GM12801 (cell line): Measurements from ENCODE around the gene ANO2.

ENCODE experiments used
- TF ChIP-seq, protein P1 (sequence below): IDR thresholded peaks from one replicate; pipeline ENCODE4 v1.5.1; 2011; ENCODE audit warnings: control low read depth; ENCODE audit not compliant: insufficient read length; ENCODE audit errors: extremely low read depth

Gene ANO2

GRCh38 chr12:5619628-5620027, 325.4 kb downstream of the ANO2 start:
- TF ChIP-seq, protein P1, sequence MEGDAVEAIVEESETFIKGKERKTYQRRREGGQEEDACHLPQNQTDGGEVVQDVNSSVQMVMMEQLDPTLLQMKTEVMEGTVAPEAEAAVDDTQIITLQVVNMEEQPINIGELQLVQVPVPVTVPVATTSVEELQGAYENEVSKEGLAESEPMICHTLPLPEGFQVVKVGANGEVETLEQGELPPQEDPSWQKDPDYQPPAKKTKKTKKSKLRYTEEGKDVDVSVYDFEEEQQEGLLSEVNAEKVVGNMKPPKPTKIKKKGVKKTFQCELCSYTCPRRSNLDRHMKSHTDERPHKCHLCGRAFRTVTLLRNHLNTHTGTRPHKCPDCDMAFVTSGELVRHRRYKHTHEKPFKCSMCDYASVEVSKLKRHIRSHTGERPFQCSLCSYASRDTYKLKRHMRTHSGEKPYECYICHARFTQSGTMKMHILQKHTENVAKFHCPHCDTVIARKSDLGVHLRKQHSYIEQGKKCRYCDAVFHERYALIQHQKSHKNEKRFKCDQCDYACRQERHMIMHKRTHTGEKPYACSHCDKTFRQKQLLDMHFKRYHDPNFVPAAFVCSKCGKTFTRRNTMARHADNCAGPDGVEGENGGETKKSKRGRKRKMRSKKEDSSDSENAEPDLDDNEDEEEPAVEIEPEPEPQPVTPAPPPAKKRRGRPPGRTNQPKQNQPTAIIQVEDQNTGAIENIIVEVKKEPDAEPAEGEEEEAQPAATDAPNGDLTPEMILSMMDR, result no peak

DNA sequence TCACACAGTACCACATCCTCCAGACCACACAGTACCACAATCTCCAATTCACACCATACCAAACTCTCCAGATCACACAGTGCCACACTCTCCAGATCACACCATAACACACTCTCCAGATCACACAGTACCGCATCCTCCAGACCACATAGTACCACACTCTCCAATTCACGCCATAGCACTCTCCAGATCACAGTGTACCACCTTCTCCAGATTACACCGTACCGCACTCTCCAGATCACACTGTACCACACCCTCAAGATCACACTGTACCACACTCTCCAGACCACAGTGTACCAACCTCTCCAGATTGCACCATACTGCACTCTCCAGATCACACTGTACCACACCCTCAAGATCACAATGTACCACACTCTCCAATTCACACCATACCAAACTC, 328.2 kb downstream of the ANO2 start:
- TF ChIP-seq, protein P1, result no peak

GRCh38 chr12:5615760-5616159, 329.3 kb downstream of the ANO2 start:
- TF ChIP-seq, protein P1, result no peak

- TF ChIP-seq, protein P1, result no peak
Measured at GRCh38 chr12:5614256-5614655, 330.8 kb downstream of the ANO2 start.

DNA sequence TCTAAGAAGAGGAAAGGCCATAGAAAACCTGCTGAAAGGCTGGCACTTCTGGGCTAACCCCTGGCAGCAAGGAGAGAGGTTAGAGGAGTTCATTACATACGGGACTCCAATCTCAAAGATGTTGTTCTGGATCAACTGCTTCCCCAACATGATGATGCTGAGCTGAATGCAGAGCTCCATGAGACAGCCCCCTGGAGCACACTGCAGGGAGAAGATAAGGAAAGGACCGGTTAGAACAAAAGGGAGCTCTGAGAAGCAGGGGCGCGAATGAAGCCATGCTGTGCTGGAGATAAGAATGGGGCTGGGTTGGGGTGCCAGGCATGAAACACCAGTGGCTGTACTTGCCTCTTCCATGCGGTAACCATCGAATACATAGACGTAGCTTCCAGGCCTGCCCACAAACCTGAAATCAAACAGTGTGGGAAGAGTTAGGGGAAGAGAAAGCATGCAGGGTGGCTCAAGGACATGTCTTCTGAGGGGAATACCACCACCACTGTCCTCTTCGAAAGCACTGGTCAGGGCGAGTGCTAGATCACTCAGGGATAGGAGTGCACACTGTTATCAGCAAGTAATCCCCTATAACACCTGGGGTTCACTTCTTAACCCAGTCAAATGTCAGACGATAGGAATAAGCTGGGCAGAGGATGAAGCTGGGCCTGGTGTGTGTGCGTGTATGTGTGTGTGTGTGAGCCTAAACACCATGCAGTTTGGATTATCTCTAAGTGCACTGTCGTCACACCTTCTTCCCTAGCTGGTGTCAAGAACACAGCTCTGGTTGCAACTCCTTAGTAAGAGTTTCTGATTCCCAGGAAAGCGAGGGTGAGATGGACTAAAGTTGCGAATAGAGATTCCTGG, 332.3 kb downstream of the ANO2 start:
- TF ChIP-seq, protein P1, result no peak

- TF ChIP-seq, protein P1, result no peak
Measured at GRCh38 chr12:5611162-5611561, 333.9 kb downstream of the ANO2 start.

DNA sequence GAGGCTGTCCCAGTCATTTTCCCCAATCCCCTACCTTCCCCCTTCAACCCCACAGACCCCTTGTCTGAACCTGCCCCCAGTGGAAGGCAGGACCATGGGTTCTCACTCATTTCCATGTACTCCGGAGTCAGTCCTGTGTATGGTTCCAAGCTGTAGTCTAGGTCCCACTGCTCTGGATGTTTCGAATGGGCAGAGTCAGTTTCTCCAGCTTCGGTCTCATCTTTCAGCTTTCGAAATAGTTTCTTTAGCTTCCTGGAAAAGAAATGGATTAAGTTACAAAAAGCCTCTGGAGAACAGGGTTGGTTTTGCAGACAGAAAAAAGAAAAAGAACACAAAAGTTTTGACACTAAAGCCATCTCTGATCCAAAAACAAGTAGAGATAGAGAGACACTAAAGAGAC, 345.7 kb downstream of the ANO2 start:
- TF ChIP-seq, protein P1, result no peak

GRCh38 chr12:5593998-5594397, 351.1 kb downstream of the ANO2 start:
- TF ChIP-seq, protein P1, result no peak
